ENCODE data around the gene TNFRSF14. TPM values are rescaled to one million over a fixed set of nuclear protein-coding genes. Genes with fewer than 3 reads are reported as not detected.

The TNFRSF14 gene
- total RNA-seq = 135 TPM

DNA sequence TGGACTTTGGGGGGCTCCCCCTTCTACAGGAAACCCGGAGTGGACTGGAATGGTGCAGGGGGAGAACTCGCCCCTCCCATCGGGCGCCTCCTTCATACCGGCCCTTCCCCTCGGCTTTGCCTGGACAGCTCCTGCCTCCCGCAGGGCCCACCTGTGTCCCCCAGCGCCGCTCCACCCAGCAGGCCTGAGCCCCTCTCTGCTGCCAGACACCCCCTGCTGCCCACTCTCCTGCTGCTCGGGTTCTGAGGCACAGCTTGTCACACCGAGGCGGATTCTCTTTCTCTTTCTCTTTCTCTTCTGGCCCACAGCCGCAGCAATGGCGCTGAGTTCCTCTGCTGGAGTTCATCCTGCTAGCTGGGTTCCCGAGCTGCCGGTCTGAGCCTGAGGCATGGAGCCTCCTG, at the start of gene TNFRSF14:
Gene TNFRSF14, plus strand, starts transcription at position 95 of the 401 bp plus-strand sequence. Its CDS starts 294 bp downstream, at position 389.
- peak in 2 of 3 donors; percentile 84 to 90 for DNase-seq (ENCODE audit: low read depth in 2 of 3, low spot score in 2 of 3)

GRCh38 chr1:2506901-2507565, 49.1 kb upstream of the TNFRSF14 start:
- no peak for DNase-seq (ENCODE audit: low read depth in 2 of 3, low spot score in 2 of 3)

DNA sequence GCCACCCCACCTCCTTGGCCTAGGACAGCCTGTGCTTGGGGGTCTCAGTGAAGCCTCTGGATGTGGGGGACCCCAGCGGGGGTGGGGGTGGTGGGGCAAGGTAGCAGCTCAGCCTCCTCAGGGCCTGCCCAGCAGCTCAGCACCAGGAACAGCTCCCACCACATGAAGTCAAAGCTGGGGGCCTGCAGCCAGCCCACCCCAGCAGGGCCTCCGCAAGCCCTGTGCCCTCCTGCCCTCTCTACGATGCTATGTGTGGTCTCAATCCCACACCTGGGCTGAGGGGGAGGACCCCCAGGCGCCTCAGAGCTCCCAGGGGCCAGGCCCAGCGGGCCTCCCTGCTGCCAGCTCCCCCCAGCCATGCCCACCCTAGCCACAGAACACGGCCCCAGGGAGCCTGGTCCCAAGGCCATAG, 48.4 kb upstream of the TNFRSF14 start:
- DNase-seq (ENCODE audit: low read depth in 2 of 3, low spot score in 2 of 3) = no peak

GRCh38 chr1:2508180-2508579, 48.0 kb upstream of the TNFRSF14 start:
- DNase-seq (ENCODE audit: low read depth in 2 of 3, low spot score in 2 of 3) = no peak

GRCh38 chr1:2508751-2509150, 47.4 kb upstream of the TNFRSF14 start:
- DNase-seq (ENCODE audit: low read depth in 2 of 3, low spot score in 2 of 3) = no peak

GRCh38 chr1:2509589-2509988, 46.6 kb upstream of the TNFRSF14 start:
- DNase-seq (ENCODE audit: low read depth in 2 of 3, low spot score in 2 of 3) = no peak

DNA sequence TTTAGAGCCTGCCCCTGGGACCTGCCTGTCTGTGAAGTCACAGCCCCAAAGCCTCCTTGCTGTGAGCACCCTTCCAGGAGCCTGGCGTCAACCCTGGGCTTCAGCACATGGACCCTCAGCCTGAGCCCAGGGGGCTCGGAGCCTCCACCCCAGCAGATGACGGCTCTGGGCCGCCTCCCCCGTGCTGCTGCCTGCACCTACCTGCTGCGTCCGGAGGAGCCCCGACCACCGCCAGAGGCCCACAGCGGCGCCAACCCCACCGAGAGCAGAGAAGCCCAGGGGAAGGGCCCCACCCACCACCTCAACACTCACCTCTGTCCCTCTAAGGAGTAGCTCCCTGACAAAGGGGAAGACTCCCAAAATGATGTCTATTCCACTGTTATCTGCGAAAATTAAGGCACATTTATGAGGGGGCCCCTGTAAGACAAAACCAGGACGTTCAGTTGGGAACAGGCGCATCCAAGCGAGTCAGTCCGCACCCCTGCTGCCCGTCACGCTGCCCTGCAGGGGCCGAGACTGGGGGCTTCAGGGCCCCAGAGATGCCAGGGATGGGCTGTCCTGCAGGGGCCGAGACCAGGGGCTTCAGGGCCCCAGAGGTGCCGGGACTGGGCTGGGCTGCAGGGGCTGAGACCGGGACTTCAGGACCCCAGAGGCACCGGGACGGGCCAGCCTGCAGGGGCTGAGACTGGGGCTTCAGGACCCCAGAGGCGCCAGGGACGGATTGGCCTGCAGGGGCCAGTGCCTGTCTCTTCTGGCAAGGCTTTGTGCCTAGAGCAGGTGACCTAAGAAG, 45.6 kb upstream of the TNFRSF14 start:
- no peak for DNase-seq (ENCODE audit: low read depth in 2 of 3, low spot score in 2 of 3)

DNA sequence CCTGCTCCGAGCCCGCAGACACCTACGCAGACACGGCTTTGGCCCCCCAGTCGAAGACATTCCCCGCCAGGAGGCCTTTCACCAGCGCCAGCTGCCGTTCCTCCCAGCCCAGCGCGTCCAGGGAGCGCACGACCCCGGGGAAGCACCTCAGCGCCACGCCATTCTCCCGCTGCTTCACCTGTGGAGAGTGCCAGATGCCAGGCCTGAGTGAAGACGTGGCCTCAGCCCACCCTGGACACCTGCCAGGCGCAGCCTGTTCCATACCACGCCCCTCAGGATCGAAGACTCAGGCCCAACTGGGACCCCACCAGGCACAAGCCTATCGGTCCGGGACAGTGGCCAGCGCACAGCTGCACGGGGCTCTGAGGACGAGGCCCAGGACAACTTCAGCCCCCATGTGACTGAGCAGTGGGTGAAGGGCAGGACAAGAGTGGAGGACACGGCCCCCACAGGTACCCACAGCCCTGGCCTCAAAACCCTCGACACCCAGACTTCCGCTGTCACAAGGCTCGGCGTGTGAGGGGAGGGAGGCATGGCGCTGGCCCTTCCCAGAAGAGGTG, 43.2 kb upstream of the TNFRSF14 start:
- no peak for DNase-seq (ENCODE audit: low read depth in 2 of 3, low spot score in 2 of 3)

GRCh38 chr1:2513939-2514652, 42.1 kb upstream of the TNFRSF14 start:
- DNase-seq (ENCODE audit: low read depth in 2 of 3, low spot score in 2 of 3) = no peak

DNA sequence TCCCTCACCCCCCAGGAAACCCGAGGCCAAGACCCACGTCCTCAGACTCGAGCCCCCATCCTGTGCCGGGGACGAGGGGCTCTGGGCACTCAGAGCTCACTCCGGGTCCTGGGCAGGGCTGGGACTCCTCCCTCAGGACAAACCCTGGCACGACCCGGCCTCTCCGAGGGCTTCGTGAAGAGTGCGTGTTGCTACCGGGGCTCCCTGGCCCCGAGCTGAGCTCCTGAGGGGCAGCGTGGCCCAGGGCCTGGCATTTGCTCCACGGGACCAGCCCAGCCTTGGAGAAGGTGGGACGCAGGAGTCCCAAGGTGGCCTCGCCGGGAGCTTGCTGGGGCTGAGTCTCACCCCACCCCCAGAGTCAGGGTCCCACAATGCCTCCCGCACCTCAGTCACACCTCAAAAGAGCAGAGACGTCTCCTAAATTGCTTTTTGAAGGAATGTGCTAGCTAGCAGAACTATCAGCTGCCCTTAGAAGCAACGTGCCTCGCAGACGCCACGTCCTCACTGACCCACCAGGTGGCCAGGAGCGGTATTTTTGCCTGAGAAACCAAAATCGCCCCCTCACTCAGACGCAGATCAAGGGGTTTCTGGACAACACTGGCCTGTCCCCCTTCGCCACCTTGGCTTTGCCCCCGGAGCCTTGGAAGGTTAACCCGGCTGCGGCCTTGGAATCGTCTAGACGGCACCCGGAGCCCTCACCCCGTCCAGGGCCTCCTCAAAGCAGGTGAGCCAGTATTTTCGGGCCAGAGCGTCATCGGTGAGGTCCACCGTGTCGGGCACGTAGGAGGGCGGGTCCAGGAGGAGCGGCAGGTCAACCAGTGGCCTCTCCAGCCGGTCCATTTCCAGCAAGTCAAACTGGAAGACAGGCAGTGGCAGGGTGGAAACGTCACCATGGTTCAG, 41.1 kb upstream of the TNFRSF14 start:
- DNase-seq (ENCODE audit: low read depth in 2 of 3, low spot score in 2 of 3) = no peak

DNA sequence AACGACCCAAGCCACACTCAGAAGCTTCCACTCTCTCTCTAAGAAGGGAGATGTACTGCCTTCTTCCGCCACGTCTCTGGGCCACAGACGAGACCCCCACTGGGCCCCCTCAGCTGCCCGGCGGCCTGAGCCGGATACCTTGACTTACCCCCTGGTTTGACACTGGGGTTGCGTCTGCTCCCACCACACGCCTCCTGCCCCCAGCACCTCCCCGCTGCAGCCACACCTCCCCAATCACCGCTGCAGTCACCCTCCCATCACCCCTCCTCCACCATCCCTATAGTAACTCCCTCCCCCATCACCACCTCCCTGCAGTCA, 40.4 kb upstream of the TNFRSF14 start:
- DNase-seq (ENCODE audit: low read depth in 2 of 3, low spot score in 2 of 3) = no peak

GRCh38 chr1:2516124-2516523, 40.0 kb upstream of the TNFRSF14 start:
- DNase-seq (ENCODE audit: low read depth in 2 of 3, low spot score in 2 of 3) = no peak

GRCh38 chr1:2516946-2517345, 39.2 kb upstream of the TNFRSF14 start:
- no peak for DNase-seq (ENCODE audit: low read depth in 2 of 3, low spot score in 2 of 3)

DNA sequence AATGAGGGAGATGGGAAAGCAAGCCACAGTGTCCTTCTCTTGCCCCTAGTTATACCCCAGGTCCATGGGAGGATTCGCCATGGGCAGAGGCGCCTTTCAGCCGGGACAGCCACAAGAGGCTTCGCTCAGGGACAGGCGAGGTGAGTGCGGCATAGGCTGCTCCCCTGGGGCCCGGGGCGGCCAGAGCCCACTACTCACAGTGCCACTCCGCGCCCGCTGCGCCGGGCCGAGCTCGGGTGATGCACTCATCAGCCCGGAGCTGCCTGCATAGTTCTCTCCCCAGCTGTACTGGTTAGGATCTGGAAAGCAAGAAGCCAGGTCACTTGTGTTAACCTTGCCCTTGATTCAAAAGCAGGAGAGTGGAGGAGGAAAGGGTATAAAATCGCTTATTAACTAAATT, 38.2 kb upstream of the TNFRSF14 start:
- DNase-seq (ENCODE audit: low read depth in 2 of 3, low spot score in 2 of 3) = no peak

- no peak for DNase-seq (ENCODE audit: low read depth in 2 of 3, low spot score in 2 of 3)
Observed at GRCh38 chr1:2518528-2518927, 37.6 kb upstream of the TNFRSF14 start.

DNA sequence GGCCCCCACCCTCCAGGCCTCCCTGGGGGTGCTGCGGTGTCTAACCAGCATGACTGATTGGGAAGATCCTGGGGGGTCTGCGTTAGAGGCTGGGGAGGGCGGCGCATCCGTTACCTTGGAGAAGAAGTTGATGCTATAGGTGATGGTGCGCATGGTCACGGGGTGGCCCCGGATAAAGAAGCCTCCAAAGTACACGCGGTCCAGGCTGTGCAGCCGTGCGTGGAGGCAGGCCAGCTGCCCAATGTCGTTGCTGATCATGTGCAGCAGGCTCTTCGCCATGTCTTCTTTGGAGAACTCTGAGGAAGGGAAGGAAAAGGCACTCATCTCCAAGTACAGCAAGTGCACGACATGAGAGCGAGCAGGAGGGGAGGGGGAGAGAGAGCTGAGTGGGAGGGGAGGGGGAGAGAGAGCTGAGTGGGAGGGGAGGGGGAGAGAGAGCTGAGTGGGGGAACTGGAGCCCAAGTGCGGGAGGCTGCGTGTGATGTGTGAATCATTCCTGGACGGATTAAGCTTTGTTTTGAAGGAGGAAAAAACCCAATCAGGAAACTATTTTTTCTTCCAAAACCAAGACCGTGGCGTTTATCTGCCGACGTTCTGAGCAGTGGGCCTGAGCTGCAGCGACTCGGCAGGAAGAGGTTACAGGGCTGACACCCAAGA, 37.0 kb upstream of the TNFRSF14 start:
- no peak for DNase-seq (ENCODE audit: low read depth in 2 of 3, low spot score in 2 of 3)

GRCh38 chr1:2519729-2520128, 36.4 kb upstream of the TNFRSF14 start:
- no peak for DNase-seq (ENCODE audit: low read depth in 2 of 3, low spot score in 2 of 3)

DNA sequence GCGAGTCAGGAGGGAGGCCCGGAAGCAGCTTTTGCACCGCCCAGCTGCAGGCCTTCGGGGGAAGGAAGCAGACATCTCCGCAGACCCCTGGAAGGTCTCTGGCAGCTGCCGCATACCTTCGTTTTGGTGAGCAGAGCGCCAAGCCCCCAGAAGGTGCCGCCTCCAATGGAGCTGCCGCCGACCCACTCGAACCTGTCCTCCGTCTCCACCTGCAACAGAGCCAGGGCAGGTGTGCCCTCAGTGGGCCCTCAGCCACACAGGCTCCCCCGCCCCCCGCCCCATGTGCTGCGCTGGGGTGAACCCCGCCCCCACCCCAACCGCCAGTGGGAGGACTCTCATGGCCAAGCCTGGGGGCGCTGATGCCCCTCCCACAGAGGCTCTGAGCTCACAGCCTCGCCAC, 36.0 kb upstream of the TNFRSF14 start:
- DNase-seq (ENCODE audit: low read depth in 2 of 3, low spot score in 2 of 3) = no peak

DNA sequence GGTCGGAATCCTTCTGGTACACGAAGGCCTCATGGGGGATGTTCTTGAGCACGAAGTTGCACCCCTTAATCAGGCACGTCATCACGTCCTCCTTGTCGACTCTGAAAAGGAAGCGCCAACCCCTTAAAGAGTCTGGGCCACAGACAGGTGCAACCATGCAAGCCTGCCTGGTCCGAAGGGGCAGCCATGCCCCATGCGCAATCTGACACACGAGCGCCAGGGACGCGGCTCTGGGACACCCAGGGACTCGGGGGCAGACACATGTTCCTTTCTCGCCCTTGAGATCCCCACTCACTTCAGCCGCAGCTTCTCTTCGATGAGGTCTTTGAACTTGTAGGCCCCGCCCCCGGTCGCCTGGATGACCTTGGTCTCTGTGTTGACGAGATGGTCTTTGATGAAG, 35.4 kb upstream of the TNFRSF14 start:
- DNase-seq (ENCODE audit: low read depth in 2 of 3, low spot score in 2 of 3) = no peak

GRCh38 chr1:2522230-2522629, 33.9 kb upstream of the TNFRSF14 start:
- DNase-seq (ENCODE audit: low read depth in 2 of 3, low spot score in 2 of 3) = no peak
